Measurements from ENCODE around the gene LAMB1.

LAMB1 gene

GRCh38 chr7:108016841-108017775 lies 14.1 kb upstream of the LAMB1 start:
- DNase-seq: no peak

GRCh38 chr7:108015740-108016139 lies 12.8 kb upstream of the LAMB1 start:
- DNase-seq: no peak

DNA sequence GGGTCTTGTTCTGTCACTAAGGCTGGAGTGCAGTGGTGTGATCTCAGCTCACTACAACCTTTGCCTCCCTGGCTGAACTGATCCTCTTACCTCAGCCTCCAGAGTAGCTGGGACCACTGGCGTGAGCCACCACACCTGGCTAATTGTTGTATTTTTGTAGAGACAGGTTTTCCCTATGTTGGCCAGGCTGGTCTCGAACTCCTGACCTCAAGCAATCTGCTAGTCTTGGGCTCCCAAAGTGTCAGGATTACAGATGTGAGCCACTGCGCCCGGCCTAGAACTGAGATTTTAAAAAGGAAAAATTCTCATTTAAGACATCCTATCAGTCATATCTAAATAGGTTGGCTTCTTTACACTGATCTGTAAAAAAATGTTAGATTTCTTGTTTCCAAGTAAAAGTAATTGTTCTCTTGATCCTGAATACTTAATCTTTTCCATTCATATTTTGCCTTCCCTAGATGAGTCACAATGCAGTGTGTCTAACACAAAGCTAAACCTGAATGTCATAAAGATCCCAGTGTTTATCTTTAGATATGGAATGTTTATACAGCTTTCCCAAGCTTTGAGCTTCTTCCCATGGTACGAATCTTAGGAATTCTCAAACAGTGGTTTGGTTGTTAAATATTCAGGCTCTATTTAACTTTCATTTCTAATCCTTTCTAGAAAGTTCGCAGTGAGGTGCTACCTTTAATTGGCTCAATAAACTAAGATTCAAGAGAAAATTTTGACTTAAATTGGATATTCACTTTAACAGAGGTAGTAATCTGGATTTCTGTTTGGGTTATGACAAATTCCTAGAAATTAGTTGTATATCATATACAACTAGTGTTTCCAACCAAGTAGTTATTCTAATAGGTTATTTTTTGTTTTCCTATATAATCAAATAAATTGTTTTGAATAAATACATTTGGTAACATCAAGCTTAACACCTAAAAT lies 12.1 kb upstream of the LAMB1 start:
- no peak for DNase-seq

GRCh38 chr7:108014215-108014614 lies 11.3 kb upstream of the LAMB1 start:
- DNase-seq: no peak

DNA sequence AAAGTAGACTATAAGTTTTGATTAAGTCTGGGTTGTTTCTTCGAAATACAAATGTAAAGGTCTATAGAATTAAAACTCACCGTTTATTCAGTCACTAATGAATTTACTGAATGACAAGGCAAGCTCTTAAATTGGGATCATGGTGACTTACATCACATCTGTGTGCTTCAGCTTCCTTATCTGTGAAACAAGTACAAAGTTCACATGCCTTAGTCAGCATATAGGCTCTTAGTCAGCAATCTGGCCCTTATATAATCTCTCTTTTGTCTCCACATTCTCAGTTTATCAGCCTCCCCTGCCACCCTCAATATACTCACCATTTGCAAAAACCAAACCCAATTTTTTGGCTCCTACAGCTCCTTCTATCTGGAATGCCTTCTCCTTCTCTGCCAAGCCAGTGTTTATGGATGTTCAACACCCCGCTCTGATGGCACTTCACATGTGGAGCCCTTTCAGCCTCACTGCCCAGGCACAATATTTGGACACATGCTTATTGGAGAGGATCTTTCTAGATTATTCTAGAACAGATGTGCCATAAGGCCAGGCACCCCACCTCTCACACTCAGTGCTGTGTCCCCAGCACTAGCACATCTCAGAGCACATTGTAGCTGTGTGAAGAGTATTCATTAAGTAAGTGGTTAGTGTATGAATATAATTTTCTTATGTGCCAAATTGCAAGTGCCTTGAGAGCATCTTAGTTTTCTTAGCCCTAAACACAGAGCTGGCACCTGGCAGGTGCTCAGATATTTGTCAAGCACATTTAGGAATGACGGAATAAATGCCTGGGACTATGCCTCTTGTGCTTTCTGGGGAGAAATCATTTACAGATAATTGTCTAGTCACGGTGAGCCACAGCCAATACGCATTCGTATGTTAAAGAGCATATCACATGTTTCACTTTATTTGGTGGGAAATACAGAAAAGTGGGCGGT lies 9.8 kb upstream of the LAMB1 start:
- DNase-seq: no peak

DNA sequence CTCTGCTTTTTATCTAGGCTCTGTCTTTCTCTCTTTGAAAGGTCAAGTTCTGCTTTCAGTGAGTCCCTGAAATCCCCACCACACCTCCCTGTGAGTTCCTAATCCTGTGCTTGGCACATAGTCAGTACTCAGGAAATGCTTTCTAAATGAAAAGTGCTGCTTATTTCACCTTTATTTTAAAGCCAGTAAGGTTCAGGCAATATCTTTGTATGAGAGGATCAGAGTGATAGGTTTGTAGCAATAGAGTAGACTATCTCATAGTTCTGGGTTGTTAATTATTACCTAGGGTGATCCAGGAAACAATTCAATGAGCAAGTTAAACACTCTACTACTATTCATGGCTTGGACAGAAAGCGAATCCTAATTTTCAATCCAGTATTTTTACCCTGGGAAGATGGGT lies 7.4 kb upstream of the LAMB1 start:
- no peak for DNase-seq

- DNase-seq: no peak
Observed at GRCh38 chr7:108009873-108010272, 6.9 kb upstream of the LAMB1 start.

GRCh38 chr7:108008827-108009226 lies 5.9 kb upstream of the LAMB1 start:
- no peak for DNase-seq

- DNase-seq: no peak
Observed at GRCh38 chr7:108008240-108008639, 5.3 kb upstream of the LAMB1 start.

- no peak for DNase-seq
Observed at GRCh38 chr7:108007762-108008161, 4.8 kb upstream of the LAMB1 start.

DNA sequence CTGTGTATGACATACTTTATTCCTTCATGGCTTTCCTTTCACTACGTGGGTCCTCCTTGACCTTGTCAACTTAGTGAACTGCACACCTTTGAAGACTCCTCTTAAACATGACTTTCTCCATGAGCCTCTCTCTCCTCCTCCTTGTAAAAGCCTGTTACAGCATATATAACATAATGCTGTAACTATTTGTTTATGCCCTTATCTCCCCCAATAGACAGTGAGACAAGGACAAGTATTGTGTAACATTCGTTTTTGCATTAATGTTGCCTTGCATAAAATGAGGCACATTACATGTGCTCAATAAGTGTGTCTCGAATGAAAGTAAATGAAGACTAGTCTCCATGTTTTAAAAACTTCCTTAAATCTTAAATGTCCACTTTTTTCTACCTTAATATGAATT lies 4.3 kb upstream of the LAMB1 start:
- no peak for DNase-seq

- no peak for DNase-seq
Observed at GRCh38 chr7:108004220-108005142, 1.5 kb upstream of the LAMB1 start.

GRCh38 chr7:108003599-108003935 lies 606 bp upstream of the LAMB1 start:
- DNase-seq: no peak

GRCh38 chr7:108001764-108002725 lies 916 bp downstream of the LAMB1 start:
- DNase-seq: no peak

DNA sequence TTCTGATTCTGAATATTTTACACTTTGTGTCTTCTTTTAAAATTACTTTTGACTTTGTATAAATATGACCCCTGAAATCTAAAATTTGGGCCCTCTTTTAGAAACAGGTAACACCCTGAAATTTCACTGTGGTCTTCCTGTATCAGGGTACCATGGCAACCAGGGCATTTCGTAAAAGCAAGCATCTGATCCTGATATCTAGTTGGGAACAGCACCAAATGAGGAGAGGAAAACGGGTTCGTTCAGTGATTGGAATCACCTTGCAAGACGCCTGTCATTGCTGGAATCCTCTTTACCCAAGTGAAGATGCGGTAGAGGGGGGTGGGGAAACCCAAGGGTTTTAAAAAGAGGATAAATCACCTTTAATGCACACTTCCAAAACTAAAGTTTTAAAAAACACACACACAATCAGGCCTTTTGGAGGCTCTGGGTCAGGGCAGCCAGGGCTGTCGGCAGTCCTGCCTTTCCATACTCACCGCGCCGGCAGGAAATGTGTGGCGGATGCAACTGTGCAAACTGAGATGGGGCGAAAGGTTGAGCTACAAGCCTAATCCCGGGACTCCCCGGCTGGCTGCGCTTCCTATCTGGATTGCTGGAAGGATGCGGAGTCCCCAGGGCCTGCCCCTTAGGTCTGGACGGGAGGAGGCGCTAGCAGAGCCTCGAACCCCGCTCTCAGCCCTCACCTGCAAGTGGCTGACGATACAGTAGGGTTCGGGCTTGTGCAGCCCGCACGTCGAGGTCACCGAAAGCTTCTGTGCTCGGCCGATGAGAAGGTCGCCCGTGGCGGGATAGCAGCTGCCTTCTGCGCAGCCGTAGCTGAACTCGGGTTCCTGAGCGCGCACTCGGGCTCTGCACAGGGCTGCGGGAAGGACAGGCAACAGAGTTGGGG lies 1.8 kb downstream of the LAMB1 start:
- DNase-seq: no peak

GRCh38 chr7:107999779-108000560 lies 3.0 kb downstream of the LAMB1 start:
- no peak for DNase-seq

DNA sequence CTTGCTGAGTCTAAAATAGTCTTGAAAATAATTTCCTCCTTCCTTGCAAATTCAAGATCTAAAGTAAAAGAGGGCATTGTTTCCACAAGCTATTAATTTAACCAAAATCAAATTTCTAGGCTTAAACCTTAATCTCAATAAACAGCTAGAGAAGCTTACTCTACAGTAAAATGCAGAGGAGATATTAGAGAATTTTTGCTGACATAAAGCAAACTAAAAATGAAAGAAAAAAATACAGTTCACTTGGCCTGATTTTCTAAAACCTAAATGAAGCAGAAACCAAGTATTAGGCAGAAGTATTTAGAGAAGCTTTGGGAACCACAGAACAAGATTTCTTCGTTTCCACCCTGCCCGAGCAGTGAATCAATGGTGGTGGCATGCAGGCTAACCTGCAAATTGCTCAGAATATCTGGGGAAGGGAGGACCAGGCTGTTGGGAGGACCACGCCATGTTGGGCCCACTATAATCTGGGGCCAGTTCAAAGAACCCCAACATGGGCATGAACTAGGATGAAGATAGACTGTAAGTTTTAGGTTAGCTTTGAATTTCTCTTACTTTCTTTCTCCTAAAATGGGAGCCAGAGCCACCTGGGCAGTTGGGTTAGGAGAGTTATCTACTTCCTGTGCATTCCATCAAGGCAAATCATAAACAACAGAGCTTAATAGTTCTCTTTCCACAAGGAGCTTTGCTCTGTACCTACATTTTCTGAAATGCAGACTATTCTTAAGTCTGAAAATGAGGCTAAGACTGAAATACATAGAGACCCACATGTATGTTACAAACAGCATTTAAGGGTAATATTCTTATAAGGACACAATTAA lies 4.1 kb downstream of the LAMB1 start:
- DNase-seq: no peak

DNA sequence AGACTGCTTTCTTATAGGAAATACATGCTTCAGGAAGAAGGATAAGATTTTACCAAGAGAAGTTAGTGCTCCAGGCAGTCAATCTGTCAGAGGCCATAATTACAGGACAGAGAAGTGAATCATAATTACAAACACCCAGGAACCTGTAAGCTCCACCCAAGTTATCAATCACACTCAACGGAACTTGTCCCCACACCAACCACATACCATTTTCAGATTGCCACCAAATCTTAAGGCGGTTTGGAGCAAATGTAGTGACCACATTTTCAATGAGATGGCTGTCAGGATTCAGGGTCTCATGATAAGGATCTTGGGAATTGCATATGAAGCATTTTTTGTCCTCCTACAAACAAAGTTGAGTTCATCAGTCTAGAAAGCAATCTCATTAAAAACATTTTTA lies 4.8 kb downstream of the LAMB1 start:
- no peak for DNase-seq
